Measurements from ENCODE around the gene PLAGL2.
"Not testable (repeated sequence)": the region's sequence is repeated elsewhere in the genome, so short reads cannot be mapped to it uniquely, and the experiment has no call there.

Gene PLAGL2

DNA sequence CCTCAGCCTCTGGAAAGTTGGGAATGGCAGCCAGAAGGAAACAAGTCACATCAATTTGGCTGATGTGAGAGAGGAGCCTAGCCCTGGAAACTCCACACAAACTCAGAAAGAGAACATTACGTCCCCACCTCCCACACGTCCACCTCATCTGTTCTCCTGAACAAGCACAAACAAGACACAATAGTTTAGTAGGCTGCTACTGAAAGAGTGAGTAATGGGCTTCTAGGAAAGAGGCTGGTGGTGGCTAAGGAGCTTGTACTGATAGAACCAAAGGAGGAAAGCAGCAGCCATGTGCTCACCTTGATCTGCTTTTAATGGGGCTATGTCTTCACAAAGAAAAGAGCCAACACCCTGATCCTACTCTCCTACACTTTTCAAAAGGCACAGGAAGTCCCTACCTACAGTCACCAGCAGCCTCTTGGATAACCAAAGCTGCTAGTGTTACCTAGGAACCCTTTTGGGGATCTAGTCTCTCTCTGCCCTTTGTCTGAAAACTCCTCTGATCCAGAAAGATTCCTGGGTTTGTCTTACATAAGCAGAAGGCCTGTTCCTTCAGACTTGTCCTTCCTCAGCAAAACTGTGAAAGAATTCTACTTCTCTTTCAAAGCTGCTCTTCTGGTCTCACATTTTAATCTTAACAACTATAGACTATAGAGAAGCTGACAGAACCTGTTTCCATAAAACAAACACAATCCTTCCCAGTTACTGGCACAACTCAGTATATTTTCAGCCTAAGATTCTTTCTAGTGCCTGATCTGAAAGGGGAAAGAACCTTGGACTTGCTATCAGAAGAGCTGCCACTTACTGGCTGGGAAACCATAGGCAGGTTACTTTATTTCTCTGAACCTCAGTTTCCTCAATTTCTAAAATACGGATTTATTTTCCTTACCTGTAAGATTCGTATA lies 3.1 kb downstream of the PLAGL2 start:
- DNase-seq (ENCODE audit: low read depth, low spot score) = no peak

DNA sequence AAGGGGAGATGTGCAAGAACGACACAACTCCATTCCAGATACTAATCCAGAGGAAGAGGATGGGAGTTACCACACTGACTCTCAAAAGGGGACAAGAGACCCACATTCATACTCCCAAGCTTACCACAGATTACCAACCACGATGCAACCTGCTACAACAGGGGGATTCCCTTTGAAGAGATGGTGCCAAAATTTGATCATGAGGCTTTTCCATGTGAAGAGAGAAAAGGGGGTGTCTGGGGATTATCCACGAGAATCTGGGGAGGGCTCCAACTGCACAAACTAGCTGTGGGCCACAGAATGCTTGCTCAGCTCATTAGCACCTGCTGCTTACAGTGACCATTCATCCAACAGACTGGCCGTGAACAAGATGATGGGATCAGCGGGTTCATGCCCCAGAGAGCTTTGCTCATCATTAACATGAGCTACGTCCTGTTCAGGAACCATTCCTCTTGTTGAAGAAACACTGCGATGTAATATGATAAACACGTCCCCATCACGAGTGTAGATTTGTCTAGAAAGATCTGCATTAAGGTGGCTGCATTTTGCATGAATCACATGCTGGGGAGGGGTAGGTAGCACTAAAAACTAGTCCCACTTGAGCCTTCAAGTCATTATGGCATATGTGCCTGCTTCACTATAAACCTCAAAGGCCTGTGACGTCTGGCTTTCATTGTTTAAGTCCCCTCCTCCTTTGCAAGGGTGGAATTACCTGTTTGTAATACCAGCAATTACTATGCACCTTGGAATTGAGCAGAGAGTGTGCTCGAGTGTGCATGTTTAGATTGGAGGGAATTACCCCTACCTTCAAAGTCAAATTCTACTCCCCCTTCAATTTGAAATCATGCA lies 4.0 kb downstream of the PLAGL2 start:
- no peak for DNase-seq (ENCODE audit: low read depth, low spot score)

DNA sequence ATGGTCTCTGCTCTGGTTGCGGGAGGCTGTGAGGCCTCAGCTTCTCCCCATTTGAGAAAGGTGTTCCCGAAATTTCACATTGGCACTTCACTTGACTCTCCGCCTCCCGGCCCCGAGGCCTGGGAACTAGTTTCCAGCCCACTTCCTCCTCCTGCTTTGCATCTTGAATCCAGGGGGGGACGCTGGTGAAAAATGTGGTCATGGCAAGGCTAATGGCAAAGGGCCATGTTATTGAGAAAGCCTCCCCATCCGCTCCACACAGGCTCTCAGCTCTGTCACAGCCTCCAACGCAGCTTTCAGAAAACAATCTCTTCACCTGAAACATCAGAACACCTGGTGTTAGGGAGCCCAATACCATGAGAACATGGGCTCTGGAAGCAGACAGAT lies 5.6 kb downstream of the PLAGL2 start:
- DNase-seq (ENCODE audit: low read depth, low spot score) = no peak

DNA sequence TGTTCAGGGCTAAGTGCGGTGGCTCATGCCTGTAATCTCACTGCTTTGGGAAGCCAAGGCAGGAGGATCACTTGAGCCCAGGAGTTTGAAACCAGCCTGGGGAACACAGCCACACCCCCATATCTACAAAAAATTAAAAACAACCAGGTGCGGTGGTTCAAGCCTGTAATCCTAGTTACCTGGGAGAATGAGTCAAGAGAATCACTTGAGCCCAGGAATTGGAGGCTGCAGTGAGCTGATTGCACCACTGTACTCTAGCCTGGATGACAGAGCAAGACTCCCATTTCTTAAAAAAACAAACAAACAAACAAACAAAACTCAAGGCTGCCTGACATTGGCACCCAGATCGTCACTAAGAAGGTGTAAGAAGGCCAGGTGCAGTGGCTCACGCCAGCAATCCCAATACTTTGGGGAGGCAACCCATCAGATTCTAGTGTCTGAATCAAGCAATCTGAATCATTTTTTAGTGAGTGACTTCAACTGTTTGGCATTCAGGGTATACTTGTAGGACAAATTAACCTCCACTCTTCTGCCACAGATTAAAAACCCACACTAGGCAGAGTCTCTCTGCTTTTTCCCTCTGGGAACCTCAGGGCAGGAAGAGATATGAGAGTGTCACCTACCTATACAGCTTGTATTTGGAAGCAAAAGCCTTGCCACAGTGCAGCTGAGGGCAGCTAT lies 6.1 kb downstream of the PLAGL2 start:
- no peak for DNase-seq (ENCODE audit: low read depth, low spot score)

DNA sequence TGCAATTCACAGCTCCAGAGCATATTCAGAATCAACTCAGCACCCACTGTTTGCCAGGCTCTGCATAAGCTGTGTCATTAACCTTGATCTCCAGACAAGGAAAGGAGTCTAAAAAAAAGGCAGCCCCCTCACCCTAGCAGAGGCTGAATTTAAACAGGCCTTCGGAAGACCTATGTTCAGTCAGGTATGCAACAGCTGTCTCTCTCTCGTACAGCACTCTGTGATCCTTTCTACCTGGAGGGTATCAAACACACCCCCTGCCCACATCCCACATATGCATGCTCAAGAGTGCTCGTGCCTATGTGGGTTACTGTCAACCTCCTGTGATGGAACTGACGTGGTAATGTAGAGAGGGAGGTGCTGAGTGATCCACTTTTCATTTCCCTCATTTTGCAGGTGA lies 8.5 kb downstream of the PLAGL2 start:
- no peak for DNase-seq (ENCODE audit: low read depth, low spot score)

DNA sequence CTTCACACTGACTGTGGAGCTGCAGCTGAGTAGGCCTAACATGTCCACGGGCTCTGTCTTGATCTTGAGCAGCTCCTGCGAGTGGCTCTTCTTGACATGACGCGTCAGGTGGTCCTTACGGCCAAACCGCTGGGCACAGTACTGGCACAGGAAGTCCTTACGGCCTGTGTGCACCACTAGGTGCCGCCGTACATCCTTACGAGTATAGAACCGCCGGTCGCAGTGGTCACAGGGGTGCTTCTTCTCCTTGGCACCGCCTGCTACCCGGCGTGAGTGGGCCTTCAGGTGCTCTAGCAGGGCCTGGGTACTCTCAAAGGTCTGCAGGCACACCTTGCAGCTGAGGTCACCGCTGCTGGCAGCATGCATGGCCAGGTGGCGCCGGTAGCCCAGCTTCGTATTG lies 10.4 kb downstream of the PLAGL2 start:
- DNase-seq (ENCODE audit: low read depth, low spot score) = not testable (repeated sequence)

DNA sequence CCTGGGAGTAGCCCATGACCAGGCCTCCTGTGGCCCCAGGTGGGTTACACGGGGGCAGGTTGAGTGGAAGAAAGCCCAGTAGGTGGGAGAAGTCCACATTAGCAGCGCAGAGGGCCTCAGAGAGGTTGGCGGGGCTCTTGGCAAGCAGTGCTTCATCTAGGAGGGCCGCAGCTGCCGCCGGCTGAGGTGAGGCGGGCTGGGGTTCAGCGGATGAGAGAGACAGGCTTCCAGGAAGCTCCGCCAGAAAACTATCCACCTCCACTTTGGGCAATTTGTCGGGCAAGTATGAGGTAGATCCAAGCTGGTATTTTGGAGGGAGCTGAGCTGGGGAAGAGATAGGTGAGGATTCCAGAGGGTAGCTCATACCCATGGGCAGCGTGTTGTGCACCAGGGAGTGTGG lies 10.9 kb downstream of the PLAGL2 start:
- DNase-seq (ENCODE audit: low read depth, low spot score) = not testable (repeated sequence)

DNA sequence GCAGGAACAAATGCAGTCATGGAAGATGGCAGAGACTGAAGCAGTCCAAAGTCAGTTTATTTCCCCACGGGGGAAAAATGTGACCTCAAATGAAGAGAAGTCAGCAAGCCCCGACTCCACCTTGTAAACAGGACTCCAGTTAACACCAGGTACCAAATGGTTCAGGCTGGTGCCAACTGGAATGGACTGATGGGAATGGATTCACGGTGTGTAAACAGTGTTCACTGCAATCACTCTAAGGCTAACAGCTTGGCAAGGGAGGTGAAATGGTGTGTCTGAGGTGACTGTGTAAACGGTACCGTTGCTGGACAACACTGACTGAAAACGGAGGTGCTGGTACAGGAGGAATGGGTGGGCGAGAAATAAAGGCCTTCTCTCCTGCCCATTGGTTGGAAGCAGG lies 12.0 kb downstream of the PLAGL2 start:
- DNase-seq (ENCODE audit: low read depth, low spot score) = no peak

DNA sequence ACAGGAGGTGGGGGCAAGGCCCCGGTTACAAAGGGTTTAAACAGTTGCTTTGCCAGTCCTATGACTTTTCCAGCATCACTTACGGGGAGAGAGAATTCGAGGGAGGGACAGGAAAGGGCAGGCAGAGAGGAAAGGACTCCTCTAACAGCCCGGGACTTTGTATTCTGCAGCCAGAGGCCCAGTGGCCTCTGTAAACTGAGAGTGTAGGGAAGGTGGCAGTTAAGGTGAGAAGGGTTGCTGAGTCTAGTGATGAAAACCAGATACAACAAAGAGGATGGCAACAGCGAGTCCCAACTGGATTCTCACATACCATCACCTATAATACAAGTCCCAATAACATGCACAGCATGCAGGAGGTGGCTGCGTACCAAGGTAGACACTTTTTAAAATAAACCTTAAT lies 13.5 kb downstream of the PLAGL2 start:
- no peak for DNase-seq (ENCODE audit: low read depth, low spot score)

DNA sequence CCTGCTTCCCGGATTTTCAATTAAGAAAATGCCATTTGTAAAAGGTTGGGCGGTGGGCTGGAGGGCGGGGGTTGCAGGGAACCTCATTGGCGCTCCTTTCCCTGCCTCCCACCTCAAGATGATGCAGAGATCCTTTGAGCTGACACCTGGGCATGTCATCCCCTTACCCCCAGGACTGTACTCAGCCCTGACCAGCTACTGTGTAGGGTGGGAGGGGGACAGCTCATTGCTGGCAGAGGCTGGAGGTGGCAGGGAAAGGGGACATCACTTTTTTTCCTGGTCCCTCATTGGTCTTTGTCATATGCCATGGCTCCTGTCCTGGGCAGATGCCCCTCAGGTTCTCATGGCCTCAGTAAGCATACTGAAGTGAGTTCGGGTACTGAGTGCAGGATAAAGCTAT lies 14.2 kb downstream of the PLAGL2 start:
- not testable (repeated sequence) for DNase-seq (ENCODE audit: low read depth, low spot score)

DNA sequence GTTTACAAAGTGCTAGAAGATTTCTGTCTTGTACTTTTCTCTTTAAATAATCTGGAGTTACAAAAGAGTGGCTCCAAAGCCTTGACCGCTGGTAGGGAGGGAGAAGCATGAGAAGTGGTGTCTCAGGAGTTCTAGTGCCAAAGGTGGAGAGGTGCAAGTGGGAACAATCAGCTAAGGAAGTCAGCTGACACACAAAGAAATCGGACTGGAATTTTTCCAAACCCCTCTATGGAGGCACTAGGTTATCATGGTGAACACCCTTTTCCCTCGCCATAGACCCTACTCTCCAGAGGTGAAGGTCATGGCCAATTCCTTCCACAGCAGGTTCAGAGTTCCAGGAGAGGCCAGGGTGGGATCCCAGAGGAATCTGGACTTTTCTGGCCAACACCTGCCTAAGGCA lies 14.8 kb downstream of the PLAGL2 start:
- no peak for DNase-seq (ENCODE audit: low read depth, low spot score)

DNA sequence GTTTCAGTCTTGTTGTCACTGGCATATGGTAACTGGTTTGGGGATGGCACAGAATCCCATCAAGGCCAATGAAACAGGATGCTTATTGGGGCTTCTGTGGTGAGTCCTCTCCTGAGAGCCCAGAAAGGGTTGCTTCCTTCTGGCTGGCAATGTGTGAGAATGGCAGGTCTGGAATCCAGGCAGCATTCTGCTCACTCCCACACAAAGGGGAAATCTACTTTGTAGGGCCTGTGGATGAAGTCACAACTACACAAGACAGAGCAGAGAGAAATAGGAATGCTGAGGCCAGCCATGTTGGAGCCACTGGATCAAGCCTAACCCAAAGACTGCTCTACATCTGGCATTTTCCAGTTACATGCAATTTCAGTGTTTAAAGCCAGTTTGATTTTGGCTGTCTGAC lies 15.7 kb downstream of the PLAGL2 start:
- DNase-seq (ENCODE audit: low read depth, low spot score) = no peak

DNA sequence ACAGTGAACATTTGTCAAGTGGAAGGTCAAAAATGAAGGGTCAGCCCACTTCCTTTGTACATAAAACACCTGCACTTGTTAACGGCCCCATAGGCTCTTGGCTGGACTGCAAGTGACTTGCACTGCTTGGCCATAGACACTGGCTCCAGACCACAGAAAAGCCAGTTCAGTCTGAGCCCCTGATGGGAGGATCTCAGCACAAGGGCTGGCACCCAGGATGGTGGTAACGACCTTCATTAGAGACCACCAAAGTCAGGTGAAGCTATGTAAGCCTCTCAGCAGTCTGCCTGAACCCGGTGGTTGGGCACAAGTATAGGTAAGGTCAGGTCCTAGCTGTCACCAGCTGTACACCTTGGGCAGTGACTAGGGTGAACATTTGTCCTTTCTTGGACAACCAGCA lies 16.1 kb downstream of the PLAGL2 start:
- DNase-seq (ENCODE audit: low read depth, low spot score) = no peak

DNA sequence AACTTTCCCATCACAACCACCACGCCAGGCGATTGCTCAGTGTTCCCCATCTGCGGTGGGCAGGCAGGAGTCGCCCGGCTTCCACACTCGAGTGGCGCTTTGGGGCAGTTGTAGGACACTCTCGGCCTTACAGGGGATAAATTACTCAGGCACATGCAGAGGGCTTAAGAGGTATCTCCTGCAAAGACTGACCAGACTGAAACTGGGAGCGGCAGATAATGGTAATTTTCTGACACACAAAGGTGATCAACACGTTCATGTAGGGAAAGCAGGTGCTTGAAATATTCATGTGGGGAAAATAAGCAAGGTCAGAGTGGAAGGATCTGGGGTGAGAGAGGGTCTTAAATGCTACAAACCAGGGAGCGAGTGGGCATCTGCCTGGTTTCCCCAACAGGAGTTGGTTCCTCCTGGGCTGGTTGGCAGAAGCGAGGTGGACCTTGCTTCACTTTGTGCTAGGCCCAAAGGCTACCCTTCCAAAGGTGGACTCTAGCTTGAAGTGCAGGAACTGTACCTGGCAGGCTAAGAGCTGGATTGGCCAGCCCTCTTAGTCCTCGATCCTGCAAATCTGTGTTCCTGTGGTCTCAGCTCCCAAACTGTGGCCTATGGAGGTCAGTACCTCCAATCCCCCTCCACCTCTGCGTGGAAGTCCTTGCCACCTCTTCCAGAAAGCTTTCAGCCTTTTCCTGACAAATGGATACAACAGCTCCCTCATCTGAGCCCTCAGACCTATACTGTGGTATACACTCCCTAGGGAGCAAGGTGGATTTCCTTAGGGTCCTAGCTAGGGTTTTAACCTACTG lies 16.7 kb downstream of the PLAGL2 start:
- DNase-seq (ENCODE audit: low read depth, low spot score) = no peak

DNA sequence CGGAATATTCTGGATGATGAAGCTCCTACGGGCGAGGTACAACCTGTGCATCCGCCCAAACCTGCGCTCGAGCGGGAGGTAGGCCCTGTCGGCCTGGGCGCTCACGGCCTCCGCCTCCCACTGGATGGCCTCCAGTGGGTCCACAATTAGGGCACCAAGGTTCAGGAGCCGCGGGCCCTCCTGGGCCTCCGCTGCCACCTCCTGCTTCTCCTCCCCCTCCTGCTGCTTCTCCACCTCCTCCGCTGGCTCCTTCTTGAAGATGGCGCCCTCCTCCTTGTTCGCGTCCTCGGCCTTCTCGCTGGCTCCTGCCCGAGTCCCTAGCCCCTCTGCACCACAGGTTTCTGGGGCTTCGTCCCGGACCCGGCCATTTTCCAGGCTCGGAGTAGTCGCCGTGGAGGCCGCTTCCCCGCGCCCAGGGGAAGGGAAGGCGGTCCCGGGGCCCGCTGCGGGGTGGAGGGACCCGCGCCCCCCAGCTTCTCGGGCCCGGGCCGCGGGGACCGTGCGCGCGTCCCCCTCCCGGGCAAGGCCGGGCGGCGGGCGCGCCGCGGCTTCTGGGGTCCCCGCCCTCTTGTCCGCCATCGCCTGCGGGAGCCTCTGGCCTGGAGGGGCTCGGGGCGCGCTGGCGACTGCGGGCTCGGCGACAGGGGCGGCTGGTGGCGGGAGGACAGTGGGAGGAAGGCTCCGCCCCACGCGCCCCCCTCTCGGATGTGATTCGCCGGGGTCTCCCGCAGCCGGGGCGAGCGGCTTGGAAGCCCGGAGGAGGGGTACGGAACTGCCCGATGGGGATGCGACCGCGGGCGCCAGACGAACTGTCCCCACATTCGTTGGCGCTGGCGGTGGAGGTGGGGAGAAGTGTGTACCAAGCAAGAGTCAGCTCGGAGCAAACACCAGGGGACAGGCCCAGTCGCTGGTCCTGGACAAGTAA lies 17.6 kb downstream of the PLAGL2 start:
- DNase-seq (ENCODE audit: low read depth, low spot score) = no peak

DNA sequence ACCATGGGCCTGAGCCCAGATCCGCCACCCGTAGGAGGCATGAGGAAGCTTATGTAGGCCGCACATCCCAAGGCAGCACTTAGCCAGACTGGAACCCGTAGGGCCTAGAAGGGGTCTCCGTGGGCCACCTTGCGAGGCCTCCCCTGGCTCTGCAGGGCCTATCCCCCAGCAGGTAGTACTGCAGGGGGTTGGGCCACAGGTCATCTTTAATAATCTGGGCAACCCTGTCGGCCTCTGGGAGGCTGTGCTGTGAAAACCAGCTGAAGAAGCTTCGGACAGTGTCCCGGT lies 18.5 kb downstream of the PLAGL2 start:
- no peak for DNase-seq (ENCODE audit: low read depth, low spot score)

DNA sequence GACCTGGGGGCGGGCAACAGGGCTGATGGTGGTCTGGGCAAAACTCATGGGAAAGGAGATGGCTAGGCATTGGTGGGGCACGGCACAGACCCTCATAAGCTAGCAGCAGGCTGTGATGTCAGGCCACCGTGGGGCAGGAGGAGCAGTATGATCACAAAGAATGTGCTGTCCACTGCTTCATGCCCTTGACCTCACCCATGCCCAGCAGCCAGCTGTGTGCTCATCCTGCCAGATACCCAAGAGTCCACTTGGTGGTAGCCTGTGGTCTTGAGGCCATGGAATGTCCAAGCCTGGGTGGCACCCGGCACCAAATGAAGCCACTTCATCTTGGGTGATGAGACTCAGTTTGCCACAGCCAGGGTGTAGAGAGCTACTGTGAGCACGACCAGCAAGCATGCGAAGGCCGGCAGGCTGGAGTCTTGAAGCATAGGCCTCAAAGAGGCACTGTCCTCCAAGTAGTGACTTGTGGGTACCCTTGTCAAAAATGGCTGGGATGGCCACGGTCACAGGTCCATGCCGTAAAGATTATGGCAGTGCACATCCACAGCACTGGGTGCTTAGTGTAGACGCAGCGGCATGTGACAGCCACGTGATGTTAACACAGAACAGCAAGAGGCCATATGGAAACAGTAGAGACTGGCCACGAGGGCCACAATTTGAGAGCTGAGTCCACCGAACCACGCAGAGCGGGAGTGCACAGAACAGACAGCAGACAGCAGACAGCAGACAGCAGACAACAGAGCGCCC lies 19.0 kb downstream of the PLAGL2 start:
- DNase-seq (ENCODE audit: low read depth, low spot score) = no peak

DNA sequence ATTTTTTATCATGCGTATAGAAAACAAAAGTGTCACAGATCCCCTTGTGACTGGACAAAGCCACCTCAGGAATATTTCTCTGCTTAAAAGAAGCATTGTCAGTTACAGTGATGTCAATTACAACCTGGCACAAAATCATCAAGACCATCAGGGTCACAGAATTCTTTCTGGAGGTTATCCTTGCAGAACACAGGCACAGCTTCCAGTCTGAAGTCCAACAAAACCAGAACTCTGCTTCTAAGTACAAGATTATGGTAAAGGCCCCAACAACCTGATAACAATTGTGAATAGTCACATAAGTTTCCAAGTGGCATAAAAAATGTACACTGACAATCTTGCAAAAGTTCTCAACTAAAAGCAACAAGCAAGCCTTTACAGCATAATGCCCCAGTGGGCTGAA lies 21.0 kb downstream of the PLAGL2 start:
- DNase-seq (ENCODE audit: low read depth, low spot score) = no peak

DNA sequence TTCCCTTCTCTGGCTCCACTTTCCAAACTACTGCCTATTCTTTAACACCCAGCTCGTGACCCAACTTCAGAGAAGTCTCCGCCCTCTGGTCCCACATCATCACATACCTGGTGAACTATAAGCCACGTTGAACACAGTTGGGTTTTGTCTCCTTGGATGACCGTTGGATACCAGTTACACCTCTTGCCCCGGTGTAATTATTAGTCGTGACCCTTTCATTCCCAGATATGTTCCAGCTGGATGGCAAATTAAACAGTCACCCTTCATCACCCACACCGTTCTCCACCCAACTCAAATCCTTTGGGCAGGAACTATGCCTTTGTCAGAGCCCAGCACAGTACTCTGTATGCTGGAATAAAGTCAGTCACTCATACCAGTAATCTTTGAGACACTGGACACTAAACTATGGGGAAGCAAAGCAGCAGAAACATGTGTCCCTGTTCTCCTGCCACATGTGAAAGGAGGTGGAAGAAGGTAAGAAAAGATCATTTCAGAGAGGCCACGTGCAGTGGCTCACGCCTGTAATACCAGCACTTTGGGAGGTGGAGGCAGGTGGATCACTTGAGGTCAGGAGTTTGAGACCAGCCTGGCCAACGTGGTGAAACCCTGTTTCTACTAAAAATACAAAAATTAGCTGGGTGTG lies 22.5 kb downstream of the PLAGL2 start:
- DNase-seq (ENCODE audit: low read depth, low spot score) = no peak

All from iPS DF 19.7 (cell line).